GM21390 (cell line): ENCODE results near the gene SCGB1D4.

ENCODE experiments used
- ATAC-seq: cut with Tn5 transposase; IDR thresholded peaks from one replicate; pipeline ENCODE4 v1.9.1; 2021; ENCODE audit not compliant: unreplicated experiment

Gene SCGB1D4

DNA sequence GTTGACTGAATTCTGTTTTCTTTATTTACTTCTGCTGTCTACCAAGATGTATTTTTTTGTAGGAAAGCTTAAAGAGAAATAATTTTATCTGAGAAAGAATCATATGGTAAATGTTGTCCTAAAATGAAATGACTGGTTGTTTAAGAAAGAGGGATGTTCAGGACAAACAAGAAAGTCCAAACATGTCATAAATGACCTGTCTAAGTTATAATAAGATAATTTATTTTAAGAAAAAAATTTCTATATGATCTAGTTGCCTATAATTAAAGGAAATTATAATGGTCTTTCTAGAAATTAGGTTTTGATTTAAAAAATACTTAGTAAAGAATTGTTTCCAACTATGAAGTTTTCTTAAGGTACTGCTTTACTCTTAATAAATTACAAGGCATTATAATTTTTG lies 18.4 kb downstream of the SCGB1D4 start:
- ATAC-seq, result no peak

DNA sequence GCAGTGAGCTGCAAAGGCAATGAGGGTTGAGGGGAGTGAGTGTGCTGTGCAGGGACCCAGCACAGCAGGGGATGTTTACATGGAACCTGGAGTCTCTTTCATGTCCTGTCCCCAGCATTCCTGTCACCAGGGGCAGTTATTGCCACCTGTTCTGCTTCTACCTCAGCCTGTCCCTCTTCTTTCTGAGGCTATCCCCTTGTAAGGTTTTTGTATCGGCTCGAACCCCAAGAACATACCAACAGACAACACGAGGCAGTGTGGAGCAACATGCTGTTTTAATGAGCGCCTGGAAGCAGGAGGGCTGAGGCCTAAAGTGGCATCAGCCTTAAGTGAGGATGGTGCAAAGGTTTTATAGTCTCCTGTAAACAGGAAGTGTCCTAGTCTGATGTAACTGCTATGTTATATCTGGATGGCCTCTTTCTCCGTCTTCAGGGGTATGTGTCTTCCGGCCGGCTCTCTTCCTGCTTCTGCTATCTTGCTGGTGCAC lies 25.0 kb downstream of the SCGB1D4 start:
- ATAC-seq, result no peak

DNA sequence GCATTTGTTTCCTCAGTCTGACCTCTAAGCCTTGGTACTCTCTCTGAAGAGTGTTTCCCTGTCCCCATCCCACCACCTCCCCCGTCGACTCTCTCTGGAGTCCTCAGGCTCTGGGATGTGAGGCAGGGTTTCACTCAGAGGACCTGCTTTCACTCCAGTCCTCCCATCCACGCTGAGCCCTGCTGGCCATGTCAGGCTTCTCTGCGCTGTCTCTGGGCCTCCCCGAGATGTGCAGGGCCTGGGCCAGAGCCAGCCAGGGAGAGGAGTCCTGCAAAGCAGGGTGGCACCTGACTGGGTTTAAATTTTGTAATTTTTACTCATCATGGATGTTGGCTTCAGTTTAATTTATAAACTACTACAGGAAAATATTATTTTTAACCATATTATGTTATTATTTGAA lies 25.6 kb downstream of the SCGB1D4 start:
- ATAC-seq, result no peak

DNA sequence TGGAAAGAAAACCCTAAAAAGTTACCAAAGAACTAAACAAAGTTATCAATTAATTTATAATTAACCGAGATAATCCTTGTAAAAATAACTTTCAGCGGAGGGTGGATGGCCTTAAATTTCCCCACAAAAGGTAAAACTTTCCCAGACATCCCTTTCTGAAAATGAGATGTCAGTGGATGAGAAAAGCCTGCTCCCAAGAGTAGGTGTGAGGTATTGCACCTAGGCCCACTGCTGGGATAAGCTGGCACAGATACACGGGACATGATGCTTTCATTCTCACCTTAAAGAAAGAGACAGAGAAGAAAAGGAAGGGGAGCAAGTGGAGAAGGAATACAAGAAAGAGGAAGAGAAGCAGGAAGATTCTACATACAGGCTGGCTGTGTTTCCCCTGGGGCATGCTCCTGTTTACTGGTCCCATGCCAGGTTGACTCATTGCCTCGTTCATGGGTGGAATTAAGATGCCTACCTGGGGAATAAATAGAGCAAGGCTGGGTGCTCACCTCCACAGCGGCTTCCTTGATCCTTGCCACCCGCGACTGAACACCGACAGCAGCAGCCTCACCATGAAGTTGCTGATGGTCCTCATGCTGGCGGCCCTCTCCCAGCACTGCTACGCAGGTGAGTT lies 29.1 kb downstream of the SCGB1D4 start, which contains the start of gene SCGB2A2:
Gene SCGB2A2 (plus strand): TSS at position 505 of the 625 bp plus-strand sequence. CDS start 59 bp downstream, at position 564.
- no peak for ATAC-seq

DNA sequence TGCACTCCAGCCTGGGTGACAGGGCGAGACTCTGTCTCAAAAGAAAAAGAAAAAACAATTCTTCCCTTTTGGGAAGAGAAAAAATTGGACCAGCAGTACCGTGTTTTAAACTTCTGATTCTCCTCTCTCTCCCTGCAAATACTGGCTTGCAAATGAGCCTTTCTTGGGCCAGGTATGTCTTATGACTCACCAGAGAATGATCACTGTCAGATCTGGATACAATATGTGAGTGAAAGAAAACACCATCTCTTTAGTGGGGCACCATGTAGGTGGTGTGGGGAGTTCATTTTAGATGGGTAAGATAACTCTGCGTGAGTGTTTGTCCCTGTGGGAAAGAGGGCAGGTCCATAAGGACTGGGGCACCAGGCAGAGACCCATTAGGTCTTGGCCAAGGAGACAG lies 31.3 kb downstream of the SCGB1D4 start:
- no peak for ATAC-seq

DNA sequence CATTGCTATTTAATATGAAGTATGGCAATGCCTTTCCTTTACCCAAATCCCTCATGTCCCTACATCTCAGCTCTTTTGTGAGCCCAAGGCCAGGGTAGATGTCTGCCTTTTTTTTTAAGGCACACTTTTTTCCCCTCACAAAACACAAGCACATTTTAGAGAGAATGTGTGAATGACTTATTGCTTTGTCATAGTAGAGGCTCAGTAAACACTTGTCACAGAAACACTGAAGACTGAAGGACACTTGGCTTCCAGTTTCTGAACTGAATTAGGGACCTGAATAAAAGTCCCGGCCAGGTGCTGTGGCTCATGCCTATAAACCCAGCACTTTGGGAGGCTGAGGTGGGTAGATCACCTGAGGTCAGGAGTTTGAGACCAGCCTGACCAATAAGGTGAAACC lies 31.8 kb downstream of the SCGB1D4 start:
- no peak for ATAC-seq

DNA sequence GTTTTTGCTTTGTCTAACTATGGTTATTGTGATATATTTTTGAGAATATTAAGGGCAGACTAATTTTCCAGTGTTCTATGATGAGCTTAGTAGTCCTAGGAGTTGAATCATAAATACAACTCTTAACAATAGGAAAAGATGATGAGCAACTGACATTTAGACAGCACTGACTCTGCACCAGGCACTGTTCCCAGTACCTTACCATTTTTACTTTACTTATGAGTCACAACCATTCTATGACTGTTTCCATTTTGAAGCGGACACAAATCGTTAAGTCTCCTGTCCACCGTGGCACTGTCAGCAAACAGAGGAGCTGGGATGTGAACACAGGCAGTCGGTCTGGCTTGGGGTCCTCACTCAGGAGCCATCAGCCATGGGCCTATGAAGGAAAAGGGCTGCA lies 32.3 kb downstream of the SCGB1D4 start:
- ATAC-seq, result no peak

DNA sequence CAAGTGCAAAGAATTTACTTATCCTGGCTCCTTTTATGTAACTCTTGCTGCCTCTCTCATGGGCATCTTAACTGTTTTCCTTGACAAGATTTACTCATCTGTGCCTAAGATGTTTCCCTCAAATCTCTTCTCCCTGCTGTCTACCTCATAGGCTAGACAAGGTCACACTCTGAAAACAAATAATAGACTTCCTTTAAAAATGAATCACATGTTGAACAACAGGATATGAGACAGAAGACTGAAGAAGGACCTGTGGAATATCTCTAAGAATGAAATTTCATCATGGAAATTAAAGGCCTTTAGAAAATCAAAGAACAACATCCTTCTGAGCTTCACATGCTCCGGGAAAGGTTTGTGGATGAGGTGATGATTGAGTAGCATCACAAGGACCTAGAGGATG lies 34.9 kb downstream of the SCGB1D4 start:
- ATAC-seq, result no peak

DNA sequence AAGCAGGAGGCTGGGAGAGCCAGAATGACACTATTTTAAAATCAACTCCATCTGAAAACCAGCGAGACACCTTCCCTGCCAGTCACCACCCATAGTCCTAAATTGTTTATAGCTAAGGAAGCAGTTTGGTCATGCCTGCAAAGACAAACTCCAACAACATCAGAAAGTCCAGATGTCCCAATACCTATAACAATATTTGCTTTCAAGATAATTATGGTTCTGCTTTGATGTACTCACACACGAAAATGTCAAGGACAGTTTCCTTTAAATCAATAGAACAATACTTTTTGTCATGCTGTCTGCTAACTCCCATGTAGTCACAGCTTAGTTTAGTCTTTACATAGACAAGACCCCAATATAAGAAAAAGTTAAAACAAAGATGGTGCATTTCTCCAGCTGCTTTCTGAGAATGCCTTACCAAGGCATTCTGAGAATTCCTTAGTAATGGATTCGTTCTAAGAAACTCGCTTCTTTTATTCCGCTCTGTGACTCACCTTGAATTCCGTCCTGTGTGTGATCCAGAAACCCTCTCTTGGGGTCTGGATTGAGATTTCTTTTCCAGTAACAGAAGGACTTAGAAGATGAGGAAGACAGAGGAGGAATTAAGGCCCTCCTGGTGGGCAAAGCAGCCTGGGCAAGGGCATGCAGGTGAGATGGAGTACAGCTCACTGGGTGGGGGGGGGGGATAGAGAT lies 38.5 kb downstream of the SCGB1D4 start:
- ATAC-seq, result no peak

DNA sequence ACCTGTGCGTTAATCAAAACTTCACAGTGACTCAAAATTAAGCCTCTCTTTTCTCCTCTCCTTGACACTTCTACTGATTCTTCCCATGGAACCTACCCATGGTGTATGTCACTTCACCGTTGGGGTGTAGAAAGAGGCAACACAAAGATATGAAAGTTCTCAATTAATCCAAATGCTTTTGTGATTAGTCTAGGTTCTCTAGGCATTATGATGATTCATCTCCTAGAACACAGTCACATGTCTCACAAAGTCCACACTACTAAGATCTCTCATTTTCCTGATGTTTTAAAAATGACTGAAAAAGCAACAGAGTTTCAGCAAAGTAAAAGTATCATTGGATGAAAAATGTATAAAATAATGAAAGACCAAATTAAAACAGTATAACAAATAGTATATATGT lies 42.6 kb downstream of the SCGB1D4 start:
- no peak for ATAC-seq

DNA sequence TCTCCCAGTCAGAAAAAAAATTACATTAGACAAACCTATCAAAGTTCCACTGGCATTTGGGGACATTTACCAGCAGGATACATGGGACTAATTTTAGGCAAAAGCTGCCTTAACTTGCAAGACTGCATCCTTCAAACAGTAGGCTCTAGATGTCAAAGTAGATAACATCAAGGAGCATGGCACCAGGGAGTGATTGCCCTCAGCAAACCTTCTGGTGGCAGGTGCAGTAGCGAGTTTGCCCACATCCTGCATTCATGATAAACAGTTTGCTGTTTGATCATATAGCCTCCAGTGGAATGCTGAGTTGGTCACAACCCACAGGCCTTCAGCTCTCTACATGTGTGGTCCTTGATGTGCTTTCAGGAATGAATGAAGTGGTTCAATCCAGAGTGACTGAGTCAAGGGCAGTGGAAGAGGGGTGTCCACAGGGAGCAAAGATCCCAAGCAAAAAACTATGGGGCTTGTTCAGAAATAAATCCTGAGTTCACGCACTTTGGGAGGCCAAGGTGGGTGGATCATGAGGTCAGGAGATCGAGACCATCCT lies 44.8 kb downstream of the SCGB1D4 start:
- ATAC-seq, result no peak

DNA sequence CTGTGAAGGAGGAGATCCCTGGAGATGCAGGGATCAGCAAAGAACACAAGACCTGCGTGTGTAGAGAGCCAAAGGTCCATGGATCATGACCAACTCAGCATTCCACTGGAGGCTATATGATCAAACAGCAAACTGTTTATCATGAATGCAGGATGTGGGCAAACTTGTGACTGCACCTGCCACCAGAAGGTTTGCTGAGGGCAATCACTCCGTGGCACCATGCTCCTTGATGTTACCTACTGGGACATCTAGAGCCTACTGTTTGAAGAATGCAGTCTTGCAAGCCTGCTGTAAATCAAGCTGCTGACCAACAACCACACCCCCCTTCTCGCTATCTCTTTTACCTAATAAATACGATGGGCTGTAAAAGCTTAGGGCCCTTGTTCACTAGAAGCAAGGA lies 47.2 kb downstream of the SCGB1D4 start:
- no peak for ATAC-seq
